ENCODE data around the gene ACKR3.

The ACKR3 gene

GRCh38 chr2:236587861-236588815 lies 18.5 kb downstream of the ACKR3 start:
- DNase-seq, result no peak

DNA sequence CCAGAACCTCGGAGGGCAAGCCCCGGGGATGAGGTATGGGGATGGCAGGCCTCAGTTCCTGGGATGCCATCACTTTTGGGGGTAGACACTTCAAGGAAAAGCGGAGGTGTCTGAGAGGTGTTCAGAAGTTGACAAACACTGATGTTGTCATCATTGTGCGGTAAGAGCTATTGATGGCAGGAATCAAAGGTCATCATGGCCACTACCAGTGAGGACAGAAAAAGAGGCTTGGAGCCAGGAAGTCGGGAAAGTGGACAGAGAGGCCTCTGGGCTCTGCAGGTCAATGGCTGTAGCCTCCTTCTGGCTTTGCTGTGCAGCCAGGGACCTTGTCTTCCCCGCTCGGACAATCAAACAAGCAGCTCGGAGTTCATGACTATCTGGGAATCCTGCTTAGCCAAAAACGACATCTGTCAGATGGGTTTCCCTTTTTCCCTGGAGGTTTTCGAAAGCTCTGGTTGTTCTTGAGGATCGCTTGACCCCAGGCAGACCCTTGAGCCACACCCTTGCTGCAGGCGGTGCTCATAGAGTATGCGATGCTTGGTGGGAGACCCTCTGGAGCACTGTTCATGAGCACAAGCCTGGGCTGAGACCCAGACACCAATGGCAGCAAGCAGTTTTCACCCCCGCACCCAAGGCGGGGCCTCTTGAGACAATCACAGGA lies 19.4 kb downstream of the ACKR3 start:
- no peak for DNase-seq

- DNase-seq, result no peak
Observed at GRCh38 chr2:236590846-236591245, 21.2 kb downstream of the ACKR3 start.

- no peak for DNase-seq
Observed at GRCh38 chr2:236592821-236593220, 23.2 kb downstream of the ACKR3 start.

DNA sequence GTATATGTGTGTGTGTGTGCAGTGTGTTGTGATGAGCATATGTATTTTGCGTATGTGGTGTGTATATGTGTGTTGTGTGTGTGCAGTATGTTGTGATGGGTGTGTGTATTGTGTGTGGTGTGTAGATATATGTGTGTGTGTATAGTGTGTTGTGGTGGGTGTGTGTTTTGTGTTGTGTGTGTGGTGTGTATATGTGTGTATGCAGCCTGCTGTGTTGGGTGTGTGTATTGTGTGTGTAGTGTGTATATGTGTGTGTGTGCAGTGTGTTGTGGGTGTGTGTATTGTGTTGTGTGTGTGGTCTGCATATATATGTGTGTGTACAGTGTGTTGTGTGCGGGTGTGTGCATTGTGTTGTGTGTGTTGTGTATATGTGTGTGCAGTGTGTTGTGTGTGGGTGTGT lies 23.9 kb downstream of the ACKR3 start:
- no peak for DNase-seq

DNA sequence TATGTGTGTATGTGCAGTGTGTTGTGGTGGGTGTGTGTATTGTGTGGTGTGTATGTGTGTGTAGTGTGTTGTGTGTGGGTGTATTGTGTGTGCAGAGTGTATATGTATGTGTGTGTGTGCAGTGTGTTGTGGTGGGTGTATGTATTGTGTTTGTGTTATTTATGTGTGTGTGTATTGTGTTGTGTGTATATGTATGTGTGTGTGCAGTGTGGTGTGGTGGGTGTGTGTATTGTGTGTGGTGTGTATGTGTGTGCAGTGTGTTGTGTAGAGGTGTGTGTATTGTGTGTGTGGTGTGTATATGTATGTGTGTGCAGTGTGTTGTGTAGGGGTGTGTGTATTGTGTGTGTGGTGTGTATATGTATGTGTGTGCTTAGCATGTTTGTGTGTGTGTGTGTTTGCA lies 24.3 kb downstream of the ACKR3 start:
- DNase-seq, result no peak

GRCh38 chr2:236597629-236598028 lies 28.0 kb downstream of the ACKR3 start:
- DNase-seq, result no peak

DNA sequence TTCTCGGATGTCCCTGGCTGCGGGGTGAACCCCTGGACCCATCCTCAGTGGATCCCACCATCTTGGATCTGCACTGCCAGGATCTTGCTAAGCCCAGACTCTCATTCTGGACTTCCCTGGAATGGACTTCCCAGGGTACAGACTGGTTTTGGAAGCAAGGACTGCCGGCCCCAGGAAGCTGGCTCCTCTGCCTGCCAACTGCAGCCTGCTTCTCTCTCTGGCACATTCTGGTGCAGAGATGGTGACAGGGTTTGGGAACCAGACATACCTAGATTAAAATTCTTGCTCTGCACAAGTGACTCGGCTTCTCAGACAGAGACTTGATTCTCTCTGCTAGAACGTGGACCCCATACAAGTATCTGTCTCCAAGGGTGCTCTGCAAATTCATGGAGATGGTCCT lies 29.4 kb downstream of the ACKR3 start:
- no peak for DNase-seq

- no peak for DNase-seq
Observed at GRCh38 chr2:236600158-236600557, 30.5 kb downstream of the ACKR3 start.

- no peak for DNase-seq
Observed at GRCh38 chr2:236600892-236601291, 31.3 kb downstream of the ACKR3 start.

DNA sequence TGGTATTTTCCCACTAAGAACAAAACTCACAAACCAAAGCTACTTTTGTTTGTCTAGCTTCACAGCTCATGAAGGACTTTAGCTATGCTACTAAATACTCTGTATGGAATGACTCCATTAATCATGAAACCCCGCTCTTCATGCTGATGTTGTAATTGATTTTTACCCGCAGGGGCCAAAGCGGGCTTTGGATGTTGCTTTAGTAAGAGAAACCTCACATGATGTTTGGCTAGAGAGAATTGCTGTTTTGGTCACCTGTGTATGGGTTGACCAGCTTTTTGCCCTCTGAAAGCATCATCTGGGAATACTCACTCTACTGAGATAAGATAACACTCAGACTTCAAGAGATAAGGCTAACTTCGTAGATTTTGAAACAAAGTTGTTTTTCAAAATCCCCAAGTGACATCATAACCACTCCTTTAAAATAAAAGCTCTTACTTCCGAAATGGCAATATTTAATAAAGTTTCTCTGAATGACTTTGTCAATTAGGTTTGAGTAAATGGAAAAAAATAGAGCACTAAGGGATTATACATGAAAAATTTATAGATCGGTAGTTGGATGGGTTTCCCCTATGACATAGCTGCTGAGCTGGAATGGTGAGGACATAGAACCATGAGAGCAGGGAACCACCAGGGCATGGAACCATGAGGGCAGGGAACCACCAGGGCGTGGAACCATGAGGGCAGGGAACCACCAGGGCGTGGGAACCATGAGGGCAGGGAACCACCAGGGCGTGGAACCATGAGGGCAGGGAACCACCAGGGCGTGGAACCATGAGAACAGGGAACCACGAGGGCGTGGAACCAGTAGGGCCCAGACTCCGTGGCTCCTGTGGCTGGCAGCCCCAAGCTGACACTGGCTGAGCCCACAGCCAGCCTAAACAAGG lies 31.9 kb downstream of the ACKR3 start:
- DNase-seq, result no peak

DNA sequence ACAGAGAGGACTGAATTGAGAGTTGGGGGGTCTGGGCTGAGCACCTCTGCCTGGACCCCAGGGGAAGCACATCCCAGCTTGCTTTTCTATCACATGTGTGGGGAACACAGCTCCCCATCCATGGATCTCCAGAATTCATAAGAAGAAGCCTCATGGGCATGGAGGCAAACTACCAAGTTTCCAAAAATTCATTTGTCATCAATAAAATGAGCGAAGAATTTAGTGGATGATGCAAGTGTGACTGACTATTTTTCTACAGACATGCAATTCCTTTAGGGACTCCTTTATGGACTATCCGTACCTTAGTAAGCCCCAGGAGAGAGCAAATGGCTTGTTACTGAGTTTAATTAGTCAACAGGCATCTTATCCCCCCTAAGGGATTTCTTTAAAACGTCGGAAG lies 33.1 kb downstream of the ACKR3 start:
- DNase-seq, result no peak

- DNase-seq, result no peak
Observed at GRCh38 chr2:236603361-236604015, 33.9 kb downstream of the ACKR3 start.

GRCh38 chr2:236604575-236605344 lies 35.1 kb downstream of the ACKR3 start:
- DNase-seq, result no peak

DNA sequence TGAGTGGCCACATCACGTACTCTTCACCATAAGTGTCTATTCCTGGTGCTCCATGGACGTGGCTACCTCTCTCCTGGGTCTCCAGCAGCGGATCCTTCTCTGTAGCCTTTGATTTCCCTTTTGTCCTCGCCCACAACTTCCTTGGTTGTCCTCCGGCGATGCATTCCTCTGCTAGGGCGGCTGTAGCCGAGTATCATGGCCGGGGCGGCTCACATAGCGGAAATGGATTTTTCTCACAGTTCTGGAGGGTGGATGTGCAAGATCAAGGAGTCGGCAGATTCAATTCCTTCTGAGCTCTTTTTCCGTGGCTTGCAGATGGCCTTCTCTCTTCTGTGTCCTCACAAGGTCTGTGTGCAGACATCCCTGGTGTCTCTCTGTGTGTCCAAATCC lies 35.7 kb downstream of the ACKR3 start:
- DNase-seq, result no peak

DNA sequence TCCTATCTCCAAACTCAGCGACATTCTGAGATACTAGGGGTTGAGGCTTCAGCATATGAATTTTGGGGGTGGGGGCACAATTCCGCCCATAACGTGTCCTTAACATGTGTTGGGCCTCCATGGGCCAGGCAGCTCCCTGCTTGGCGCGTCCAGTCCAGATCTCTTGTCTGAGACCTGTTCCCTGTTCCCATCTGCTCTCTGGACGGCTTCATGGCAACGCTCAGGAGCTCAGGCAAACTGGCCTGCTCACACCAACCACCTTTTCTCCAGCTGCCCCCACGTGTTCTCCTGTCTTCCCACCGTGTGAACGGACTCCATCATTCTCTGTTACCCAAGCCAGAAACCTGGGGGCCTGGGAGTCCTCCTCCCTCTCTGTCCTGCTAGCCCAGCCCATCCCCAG lies 36.4 kb downstream of the ACKR3 start:
- no peak for DNase-seq

DNA sequence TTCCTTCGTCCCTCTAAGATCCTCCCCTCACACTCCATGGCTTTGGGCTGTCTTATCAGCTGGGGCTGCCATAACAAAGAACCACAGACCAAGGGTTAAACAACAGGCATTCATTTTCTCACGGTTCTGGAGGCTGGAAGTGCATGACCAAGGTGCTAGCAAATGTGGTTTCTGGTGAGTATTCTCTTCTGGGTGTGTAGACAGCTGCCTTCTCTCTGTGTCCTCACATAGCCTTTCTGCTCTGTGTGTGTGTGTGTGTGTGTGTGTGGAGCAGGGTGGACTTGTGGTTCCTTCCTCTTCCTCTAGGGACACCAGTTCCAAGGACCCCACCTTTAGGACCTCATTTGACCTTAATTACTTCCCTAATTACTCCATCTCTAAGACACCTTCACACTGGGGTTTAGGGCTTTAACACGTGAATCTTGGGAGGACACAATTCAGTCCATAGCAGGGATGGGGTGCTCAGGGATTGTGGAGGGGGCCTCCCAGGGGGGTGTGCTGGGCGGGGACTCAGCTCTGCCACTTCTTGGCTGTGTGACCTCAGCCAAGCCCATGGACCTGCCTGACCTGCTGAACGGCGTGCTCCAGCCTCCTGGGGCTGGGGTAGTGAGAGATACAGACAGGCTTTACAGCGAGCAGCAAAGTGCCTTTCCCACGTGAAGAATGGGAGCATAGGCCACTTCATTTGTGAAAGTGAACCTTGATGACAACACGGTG lies 38.0 kb downstream of the ACKR3 start:
- no peak for DNase-seq

- DNase-seq, result no peak
Observed at GRCh38 chr2:236608188-236608525, 38.5 kb downstream of the ACKR3 start.

GRCh38 chr2:236608710-236609109 lies 39.1 kb downstream of the ACKR3 start:
- DNase-seq, result no peak

- no peak for DNase-seq
Observed at GRCh38 chr2:236610991-236611821, 41.6 kb downstream of the ACKR3 start.

All from activated gamma-delta T cell treated with Interleukin-2 at 50 U/mL for 16 hours (primary cell).